OCI-LY3 (cell line): Measurements from ENCODE around the gene CTU2.

Experiments used
- H2AFZ ChIP-seq: fragments of 200-600, 300-600 bp; shearing (Covaris generic); 2 replicates; pipeline ENCODE4 v1.6.0; 2014; ENCODE audit warnings: antibody characterized with exemption, low read depth, low read length
- H3K27ac ChIP-seq: fragments of 200-600, 300-600 bp; sonication (generic); 2 replicates; pipeline ENCODE4 v1.5.1; 2014; ENCODE audit warnings: mild to moderate bottlenecking, low read length, moderate library complexity, mixed read lengths
- H3K27me3 ChIP-seq: fragments of 200-600, 300-600 bp; sonication (generic); 2 replicates; pipeline ENCODE4 v1.6.1; 2014; ENCODE audit warnings: low read depth, low read length, mixed read lengths
- H3K36me3 ChIP-seq: fragments of 200-600, 300-600 bp; sonication (generic); replicated peaks from 2 replicates; pipeline ENCODE3; 2014; ENCODE audit warnings: low read depth, low read length, mixed read lengths
- H3K4me1 ChIP-seq: fragments of 300-600, 200-600 bp; sonication (generic); 2 replicates; pipeline ENCODE4 v1.6.1; 2014; ENCODE audit warnings: low read length, mixed read lengths
- H3K4me2 ChIP-seq: fragments of 200-600, 300-600 bp; sonication (generic); 2 replicates; pipeline ENCODE4 v1.6.1; 2014; ENCODE audit warnings: low read length, mixed read lengths
- H3K4me3 ChIP-seq: fragments of 300-600, 200-600 bp; sonication (generic); 2 replicates; pipeline ENCODE4 v1.5.1; 2014; ENCODE audit warnings: antibody characterized with exemption, mild to moderate bottlenecking, low read length, moderate library complexity
- H3K79me2 ChIP-seq: fragments of 300-600, 200-600 bp; shearing (Covaris generic); 2 replicates; pipeline ENCODE4 v1.6.1; 2014; ENCODE audit warnings: mild to moderate bottlenecking, low read length, mixed read lengths
- H3K9ac ChIP-seq: fragments of 300-600, 200-600 bp; shearing (Covaris generic); 2 replicates; pipeline ENCODE4 v1.6.0; 2014; ENCODE audit warnings: mild to moderate bottlenecking, low read length, moderate library complexity
- H3K9me3 ChIP-seq: fragments of 200-600, 300-600 bp; shearing (Covaris generic); 2 replicates; pipeline ENCODE4 v1.6.1; 2014; ENCODE audit warnings: low read length, mixed read lengths; ENCODE audit not compliant: insufficient read depth
- H4K20me1 ChIP-seq: fragments of 200-600, 300-600 bp; sonication (generic); 2 replicates; pipeline ENCODE4 v1.6.1; 2016; ENCODE audit warnings: low read length, mixed read lengths; ENCODE audit not compliant: insufficient read depth
- EZH2phosphoT487 ChIP-seq: fragments of 200-600 bp; shearing (Covaris generic); IDR thresholded peaks from 2 replicates; pipeline ENCODE4 v1.6.1; 2018; ENCODE audit warnings: antibody characterized with exemption, mixed run types, low read depth
- TF ChIP-seq, protein P1 (sequence below): fragments of 200-600, 300-600 bp; sonication (generic); IDR thresholded peaks from 2 replicates; pipeline ENCODE4 v1.5.1; 2014; ENCODE audit warnings: antibody characterized with exemption, low read length, low read depth

CTU2 gene

DNA sequence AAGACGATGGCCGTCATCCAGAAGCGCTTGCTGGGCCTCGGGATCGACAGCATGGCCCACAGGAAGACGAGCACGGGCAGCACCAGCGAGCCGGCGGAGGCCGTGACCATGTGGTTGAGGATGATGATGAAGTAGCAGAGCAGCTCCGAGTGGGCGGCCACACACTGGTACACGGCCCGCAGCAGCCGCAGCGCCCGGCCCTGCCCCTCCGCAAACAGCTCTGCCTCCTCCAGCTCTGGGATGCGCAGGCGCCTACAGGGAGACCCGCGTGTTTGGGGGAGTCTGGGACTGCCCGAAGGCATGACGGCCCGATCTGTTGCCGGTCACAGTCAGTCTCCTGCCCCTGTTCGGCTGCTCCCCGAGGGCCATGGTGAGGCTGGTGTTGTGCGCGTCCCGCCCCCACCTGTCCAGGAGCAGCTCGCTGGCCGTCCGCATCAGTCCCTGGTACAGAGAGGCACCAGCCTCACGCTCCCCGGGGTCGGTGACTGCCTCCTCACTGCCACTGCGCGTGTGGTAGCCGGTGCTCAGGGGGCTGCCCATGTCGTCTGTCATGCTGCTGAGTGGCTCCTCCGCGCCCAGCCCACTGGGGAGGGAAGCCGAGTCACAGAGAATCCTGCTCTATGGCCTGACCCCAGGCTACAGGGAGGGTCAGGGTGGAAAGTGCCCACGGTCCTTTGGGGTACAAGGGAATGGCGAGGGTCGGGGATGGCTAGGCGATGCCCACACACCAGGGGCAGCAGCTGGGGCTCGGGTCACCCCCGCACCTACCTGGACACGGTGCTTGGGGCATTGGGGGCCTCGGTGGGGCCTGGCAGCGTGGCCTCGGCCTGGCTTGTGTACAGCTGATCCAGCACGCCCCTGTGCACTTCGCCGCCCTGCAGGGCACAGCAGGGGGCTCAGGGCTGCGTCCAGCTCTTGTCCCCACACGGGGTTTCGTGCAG lies 15.8 kb downstream of the CTU2 start:
- H3K9ac ChIP-seq, result no peak overlapping the region
- peaks cover 17% of the 10 kb centered on the region for H3K36me3 ChIP-seq
- TF ChIP-seq EZH2phosphoT487, result no peak
- TF ChIP-seq, protein P1, sequence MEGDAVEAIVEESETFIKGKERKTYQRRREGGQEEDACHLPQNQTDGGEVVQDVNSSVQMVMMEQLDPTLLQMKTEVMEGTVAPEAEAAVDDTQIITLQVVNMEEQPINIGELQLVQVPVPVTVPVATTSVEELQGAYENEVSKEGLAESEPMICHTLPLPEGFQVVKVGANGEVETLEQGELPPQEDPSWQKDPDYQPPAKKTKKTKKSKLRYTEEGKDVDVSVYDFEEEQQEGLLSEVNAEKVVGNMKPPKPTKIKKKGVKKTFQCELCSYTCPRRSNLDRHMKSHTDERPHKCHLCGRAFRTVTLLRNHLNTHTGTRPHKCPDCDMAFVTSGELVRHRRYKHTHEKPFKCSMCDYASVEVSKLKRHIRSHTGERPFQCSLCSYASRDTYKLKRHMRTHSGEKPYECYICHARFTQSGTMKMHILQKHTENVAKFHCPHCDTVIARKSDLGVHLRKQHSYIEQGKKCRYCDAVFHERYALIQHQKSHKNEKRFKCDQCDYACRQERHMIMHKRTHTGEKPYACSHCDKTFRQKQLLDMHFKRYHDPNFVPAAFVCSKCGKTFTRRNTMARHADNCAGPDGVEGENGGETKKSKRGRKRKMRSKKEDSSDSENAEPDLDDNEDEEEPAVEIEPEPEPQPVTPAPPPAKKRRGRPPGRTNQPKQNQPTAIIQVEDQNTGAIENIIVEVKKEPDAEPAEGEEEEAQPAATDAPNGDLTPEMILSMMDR, result no peak
- no peaks in the 10 kb centered on the region for H3K79me2 ChIP-seq
- no peaks in the 10 kb centered on the region for H3K27me3 ChIP-seq
- no peaks in the 10 kb centered on the region for H3K4me1 ChIP-seq
- H3K9me3 ChIP-seq, result no peaks in the 10 kb centered on the region
- no peak overlapping the region for H3K4me3 ChIP-seq
- no peak overlapping the region for H2AFZ ChIP-seq
- no peak overlapping the region for H3K4me2 ChIP-seq
- H3K27ac ChIP-seq, result no peak overlapping the region
- H4K20me1 ChIP-seq, result no peaks in the 10 kb centered on the region

DNA sequence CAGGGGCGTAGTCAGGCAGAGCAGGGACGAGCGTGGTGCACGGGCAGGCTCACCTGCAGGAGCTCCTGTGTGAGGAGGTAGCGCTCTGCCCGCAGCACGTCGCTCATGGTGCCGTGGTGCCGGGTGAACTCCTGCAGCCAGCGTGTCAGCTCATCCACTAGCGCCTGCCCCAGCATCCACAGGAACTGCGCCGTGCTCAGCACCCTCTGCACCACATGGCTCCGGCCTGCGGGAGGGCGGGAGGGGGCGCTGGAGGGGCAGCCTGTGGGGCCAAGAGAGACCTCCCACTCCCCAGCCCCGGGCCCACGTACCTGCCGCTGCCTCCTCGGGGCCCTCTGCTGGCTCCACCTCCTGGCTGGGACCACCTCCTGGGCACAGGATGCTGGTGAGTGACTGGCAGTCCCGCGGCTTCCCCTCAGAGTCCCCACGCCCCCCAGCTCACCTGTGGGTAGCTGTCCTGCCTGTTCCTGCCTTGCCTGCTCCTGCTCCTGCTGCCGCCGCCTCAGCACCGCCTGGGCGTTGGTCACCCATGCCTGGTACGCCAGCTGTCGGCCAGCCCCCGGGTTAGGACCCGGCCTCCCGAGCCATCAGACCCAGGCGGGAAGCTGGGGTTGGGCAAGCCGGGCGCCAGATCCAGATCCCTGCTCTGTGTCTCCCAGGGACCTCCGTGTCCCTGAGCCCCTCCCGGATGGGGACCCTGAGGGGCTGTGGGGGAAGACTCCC lies 16.6 kb downstream of the CTU2 start:
- TF ChIP-seq, protein P1, result no peak
- TF ChIP-seq EZH2phosphoT487, result no peak
- Histone ChIP-seq H3K27ac (no peak overlapping the region), H3K36me3 (peaks cover 13% of the 10 kb centered on the region)

DNA sequence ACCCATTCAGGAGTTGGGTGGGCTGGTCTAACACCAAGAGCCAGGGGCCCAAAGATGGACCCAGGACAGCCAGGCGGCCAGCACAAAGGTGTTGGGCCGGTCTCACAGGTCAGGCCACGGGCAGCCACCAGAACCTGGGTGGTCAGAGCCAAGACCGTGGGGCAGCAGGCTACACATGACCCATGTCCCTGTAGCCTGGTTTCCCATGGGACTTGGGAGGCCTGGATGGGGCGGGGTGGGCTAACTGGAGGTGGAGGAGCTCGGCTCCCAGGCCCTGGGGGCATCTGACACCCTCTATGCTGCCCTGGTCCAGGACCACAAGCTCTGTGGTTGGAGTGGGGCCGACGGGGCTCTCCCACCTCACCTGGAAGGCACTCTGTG lies 17.2 kb downstream of the CTU2 start:
- H4K20me1 ChIP-seq, result no peaks in the 10 kb centered on the region

More for the DNA sequence above, 16.6 kb downstream of the CTU2 start:
- no peaks in the 10 kb centered on the region for H3K9me3 ChIP-seq
- H2AFZ ChIP-seq, result no peak overlapping the region
- no peaks in the 10 kb centered on the region for H3K79me2 ChIP-seq
- H3K4me1 ChIP-seq, result no peaks in the 10 kb centered on the region
- H3K9ac ChIP-seq, result no peak overlapping the region
- no peaks in the 10 kb centered on the region for H4K20me1 ChIP-seq
- H3K4me3 ChIP-seq, result no peak overlapping the region
- H3K27me3 ChIP-seq, result no peaks in the 10 kb centered on the region
- no peak overlapping the region for H3K4me2 ChIP-seq

More for the DNA sequence above, 17.2 kb downstream of the CTU2 start:
- Histone ChIP-seq H3K4me3 (no peak overlapping the region), H2AFZ (no peak overlapping the region), H3K9me3 (no peaks in the 10 kb centered on the region), H3K36me3 (peaks cover 10% of the 10 kb centered on the region), H3K27ac (no peak overlapping the region), H3K79me2 (no peaks in the 10 kb centered on the region), H3K9ac (no peak overlapping the region), H3K4me2 (no peak overlapping the region), H3K27me3 (no peaks in the 10 kb centered on the region), H3K4me1 (no peaks in the 10 kb centered on the region)
- TF ChIP-seq, protein P1, result no peak
- no peak for TF ChIP-seq EZH2phosphoT487
